ENCODE measurements around the gene PMPCA. TPM values are rescaled to one million over a fixed set of nuclear protein-coding genes. Genes with fewer than 3 reads are reported as not detected.

The PMPCA gene
- total RNA-seq, 4 donors from 2014 or later = 29.2 to 64.4 (median 33.6) TPM

DNA sequence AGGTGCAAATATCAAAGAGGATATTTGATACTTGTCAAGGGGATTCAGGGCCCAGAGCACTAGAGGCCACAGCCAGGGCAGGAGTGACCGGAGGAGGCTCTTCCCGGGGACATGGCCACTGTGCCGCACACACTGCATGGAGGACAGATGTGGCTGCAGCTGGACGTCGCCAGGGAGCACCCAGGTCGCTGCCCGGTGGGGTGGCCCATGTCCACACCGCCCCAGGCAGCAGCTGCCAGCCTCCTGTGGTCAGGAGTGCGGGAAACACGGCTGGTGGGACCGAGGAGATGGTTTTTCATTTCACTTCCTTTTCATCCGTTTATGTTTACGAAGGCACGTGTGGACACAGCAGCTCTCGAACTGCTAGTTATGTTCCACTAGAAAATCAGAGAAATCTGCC is 57.3 kb downstream of the PMPCA start:
- no peak for ATAC-seq (ENCODE audit: low FRiP score)
- TF ChIP-seq CTCF (IDR thresholded peaks at IDR 0.05) = no peak

DNA sequence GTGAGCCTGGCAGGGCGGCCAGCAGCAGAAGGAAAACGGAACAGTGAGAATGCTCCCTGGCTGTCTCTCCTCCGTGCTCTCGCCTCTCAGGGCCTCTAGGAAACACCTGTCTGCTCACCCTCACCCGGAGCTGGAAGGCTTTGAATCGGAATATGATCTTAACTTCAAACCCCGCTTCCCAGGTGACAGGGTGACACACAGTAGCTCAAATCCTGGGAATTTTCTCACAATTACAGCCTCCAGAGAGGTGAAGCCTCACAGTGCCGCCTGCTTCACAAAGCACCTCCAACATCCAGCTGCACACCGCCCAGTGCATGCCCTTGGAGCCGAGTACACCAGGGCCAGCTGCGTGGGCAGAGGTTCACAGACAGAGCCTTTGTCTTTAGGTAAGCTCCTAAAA is 59.9 kb downstream of the PMPCA start:
- TF ChIP-seq CTCF (IDR thresholded peaks at IDR 0.05) = no peak
- DNase-seq (ENCODE audit: low spot score) (no peak), ATAC-seq (ENCODE audit: low FRiP score) (no peak)

More for the DNA sequence above, 57.3 kb downstream of the PMPCA start:
- DNase-seq (ENCODE audit: low spot score) = no peak

DNA sequence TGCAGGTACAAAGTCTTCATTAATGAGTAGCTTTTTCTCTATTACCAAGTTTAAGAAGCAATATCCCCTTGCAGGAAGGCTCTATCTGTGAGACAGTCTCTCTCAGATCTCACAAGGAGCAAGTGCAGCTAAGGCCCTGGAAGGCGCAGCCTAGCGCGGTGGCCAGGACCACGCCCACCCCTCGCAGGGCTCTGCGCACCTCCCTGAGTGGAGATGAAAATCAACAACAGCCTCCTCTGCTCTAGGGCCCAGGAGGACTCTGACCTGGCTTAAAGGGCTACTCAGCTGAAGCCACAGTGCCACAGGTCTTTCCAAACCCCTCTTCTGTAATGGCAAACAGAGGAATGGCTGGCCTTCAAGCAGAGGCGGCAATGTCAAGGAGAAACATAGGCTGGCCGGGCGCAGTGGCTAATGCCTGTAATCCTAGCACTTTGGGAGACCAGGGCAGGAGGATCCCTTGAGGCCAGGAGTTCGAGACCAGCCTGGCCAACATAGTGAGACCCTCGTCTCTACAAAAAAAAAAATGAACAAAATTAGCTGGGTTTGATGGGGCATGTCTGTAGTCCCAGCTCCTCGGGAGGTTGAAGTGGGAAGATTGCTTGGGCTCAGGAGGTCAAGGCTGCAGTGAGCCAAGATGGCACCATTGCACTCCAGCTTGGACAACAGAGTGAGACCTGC is 60.5 kb downstream of the PMPCA start:
- TF ChIP-seq CTCF (IDR thresholded peaks at IDR 0.05) = no peak
- no peak for ATAC-seq (ENCODE audit: low FRiP score)

DNA sequence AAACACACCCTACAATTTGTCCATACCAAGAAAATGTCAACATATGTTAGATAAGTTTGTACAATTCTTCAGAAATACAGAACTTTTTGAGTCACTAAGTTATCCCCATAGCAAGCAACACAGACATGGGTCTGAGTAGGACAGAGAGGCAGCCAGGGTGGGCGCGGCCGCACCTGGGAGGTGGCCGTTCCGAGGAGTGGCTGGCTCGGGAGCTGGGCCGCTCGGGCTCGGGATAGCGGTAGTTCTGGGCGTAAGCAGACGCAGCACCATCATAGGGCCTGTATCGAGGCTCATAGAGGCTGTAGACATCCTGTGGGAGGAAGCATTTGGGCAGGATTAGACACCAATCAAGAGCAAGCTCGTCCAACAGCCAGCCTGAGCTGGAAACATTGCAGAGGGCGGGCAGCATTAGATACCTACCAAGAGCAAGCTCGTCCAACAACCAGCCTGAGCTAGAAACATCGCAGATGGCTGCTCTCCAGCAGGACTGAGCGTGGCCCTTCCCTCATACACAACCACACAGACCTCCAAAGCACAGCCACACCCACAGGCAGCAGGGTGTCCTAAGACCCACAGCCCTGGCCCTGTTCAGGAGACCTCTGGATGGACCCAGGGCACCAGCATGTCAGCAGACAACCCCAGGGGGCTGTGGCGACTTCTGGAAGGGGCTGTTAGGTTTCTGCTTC is 61.5 kb downstream of the PMPCA start:
- DNase-seq (ENCODE audit: low spot score) = no peak
- no peak for TF ChIP-seq CTCF (IDR thresholded peaks at IDR 0.05)
- ATAC-seq (ENCODE audit: low FRiP score) = no peak

More for the DNA sequence above, 60.5 kb downstream of the PMPCA start:
- no peak for DNase-seq (ENCODE audit: low spot score)

GRCh38 chr9:136472640-136473353 is 62.3 kb downstream of the PMPCA start:
- no peak for TF ChIP-seq CTCF (IDR thresholded peaks at IDR 0.05)
- no peak for ATAC-seq (ENCODE audit: low FRiP score)
- no peak for DNase-seq (ENCODE audit: low spot score)

DNA sequence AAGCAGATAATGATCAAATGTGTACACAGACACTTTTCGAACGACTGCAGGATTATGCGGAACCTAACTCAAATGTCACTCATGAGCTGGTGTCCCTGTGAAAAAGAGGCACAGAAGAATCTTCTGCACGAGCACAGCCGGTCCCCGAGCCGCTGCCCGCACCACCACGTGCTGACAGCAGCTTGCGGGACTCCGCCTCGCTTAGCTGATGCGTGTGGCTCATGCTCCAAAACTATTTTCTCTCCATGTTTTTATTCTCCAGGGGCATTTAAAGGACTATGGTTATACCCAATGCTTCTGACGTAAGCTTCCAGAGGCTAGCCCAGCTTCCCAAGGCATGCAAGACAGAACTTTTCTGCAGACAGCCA is 62.9 kb downstream of the PMPCA start:
- ATAC-seq (ENCODE audit: low FRiP score) = no peak
- no peak for TF ChIP-seq CTCF (IDR thresholded peaks at IDR 0.05)
- DNase-seq (ENCODE audit: low spot score) = no peak

Other genes starting within 250 kb of the PMPCA start
- not detected for gene LHX3, start 205.5 kb upstream of the PMPCA start, total RNA-seq
- 10 to 100 TPM in 1 of 4 donors, 1 to 10 TPM in 3; 5.6 to 18.5 (median 6.6) TPM for gene QSOX2, start 164.8 kb upstream of the PMPCA start, total RNA-seq
- gene CCDC187, start 106.6 kb upstream of the PMPCA start, total RNA-seq = not detected
- gene GPSM1, start 83.1 kb upstream of the PMPCA start, total RNA-seq = 10 to 100 TPM in 1 of 4 donors, 1 to 10 TPM in 3; 5.0 to 20.5 (median 7.3) TPM
- 10 to 100 TPM; 16.5 to 36.7 (median 19.8) TPM for gene DNLZ, start 46.9 kb upstream of the PMPCA start, total RNA-seq
- gene CARD9, start 37.0 kb upstream of the PMPCA start, total RNA-seq = 1 to 10 TPM; 2.5 to 6.9 (median 4.9) TPM
- gene SNAPC4, start 10.5 kb upstream of the PMPCA start, total RNA-seq = 10 to 100 TPM in 1 of 4 donors, 1 to 10 TPM in 3; 3.2 to 11.2 (median 5.8) TPM
- gene ENTR1, start within 50 bp of the PMPCA start, total RNA-seq = 10 to 100 TPM; 26.5 to 38.1 (median 33.5) TPM
- 10 to 100 TPM in 1 of 4 donors, 1 to 10 TPM in 3; 5.4 to 13.1 (median 8.3) TPM for gene INPP5E, start 29.2 kb downstream of the PMPCA start, total RNA-seq
- gene SEC16A, start 72.4 kb downstream of the PMPCA start, total RNA-seq = 10 to 100 TPM; 45.6 to 64.8 (median 56.5) TPM
- 10 to 100 TPM; 10.4 to 61.8 (median 55.1) TPM for gene NOTCH1, start 135.4 kb downstream of the PMPCA start, total RNA-seq